Immature natural killer cell (primary cell): ENCODE results near the gene TAX1BP3. TPM values are rescaled to one million over a fixed set of nuclear protein-coding genes. Genes with fewer than 3 reads are reported as not detected.

Experiments used
- DNase-seq, 3 donors: peaks; one replicate each; pipeline ENCODE4 v3.0.0; 2022; ENCODE audit warnings: mixed read lengths in 1 of 3
- H3K27ac Mint-ChIP-seq, 6 donors: one replicate each; pipeline ENCODE4 v1.8.0; 2020; ENCODE audit warnings: mixed read lengths in 6 of 6, mild to moderate bottlenecking in 5 of 6, inconsistent platforms in 4 of 6, moderate library complexity in 3 of 6
- H3K27me3 Mint-ChIP-seq, 3 donors: one replicate each; pipeline ENCODE4 v1.8.0; 2020 to 2021; ENCODE audit warnings: low read depth in 3 of 3, mild to moderate bottlenecking in 3 of 3, mixed read lengths in 3 of 3, moderate library complexity in 3 of 3, inconsistent platforms in 1 of 3
- H3K36me3 Mint-ChIP-seq, 3 donors: one replicate each; pipeline ENCODE4 v1.8.0; 2020; ENCODE audit warnings: mixed read lengths in 3 of 3, inconsistent platforms in 2 of 3, mild to moderate bottlenecking in 2 of 3
- H3K4me1 Mint-ChIP-seq, 2 donors: one replicate each; pipeline ENCODE4 v1.8.0; 2020; ENCODE audit warnings: inconsistent platforms in 2 of 2, mild to moderate bottlenecking in 2 of 2, mixed read lengths in 2 of 2, moderate library complexity in 1 of 2
- H3K4me3 Mint-ChIP-seq, 5 donors: one replicate each; pipeline ENCODE4 v1.8.0; 2020; ENCODE audit warnings: mild to moderate bottlenecking in 5 of 5, mixed read lengths in 5 of 5, inconsistent platforms in 3 of 5, moderate library complexity in 3 of 5
- H3K9me3 Mint-ChIP-seq, 6 donors: one replicate each; pipeline ENCODE4 v1.8.0; 2020; ENCODE audit warnings: mild to moderate bottlenecking in 6 of 6, mixed read lengths in 6 of 6, inconsistent platforms in 4 of 6, moderate library complexity in 3 of 6
- polyA plus RNA-seq, 3 donors: library from polyadenylated mRNA; unstranded; fragments of 300-500 nt; fragmentation: Illumina TruSeq; gene quantifications; one replicate each; pipeline ENCODE4 v1.2.3, GENCODE V29; 2021

Gene TAX1BP3
- polyA plus RNA-seq, 3 donors from 2014 or later, result 36.1 to 49.2 (median 41.5) TPM

DNA sequence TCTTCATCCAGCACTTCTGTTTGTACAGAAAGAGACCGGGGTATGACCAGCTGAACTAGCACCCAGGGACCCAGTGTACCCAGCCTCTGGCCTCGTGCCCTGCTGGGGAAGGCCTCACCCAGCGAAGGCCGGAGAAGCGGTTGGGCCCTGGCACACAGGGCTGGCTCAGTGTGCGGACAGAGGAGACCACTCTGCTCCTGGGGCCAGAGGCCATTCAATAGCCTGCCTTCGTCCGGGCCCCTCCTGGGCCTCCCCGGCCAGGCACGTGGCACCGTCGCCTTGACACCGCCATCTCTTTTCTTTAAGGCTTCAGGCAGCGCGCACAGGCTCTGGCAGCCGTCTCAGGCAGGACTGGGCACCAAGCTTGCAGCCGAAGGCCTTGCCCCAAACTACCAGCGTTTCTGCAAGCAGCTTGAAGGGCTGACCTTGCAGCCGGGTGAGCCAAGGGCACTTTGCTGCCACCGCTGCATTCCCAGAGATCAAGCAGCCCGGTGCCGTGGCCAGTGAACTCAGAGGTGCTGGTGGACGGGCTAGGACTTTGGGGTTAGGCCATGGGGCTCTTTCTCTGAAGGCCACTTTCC, 8.0 kb downstream of the TAX1BP3 start:
- Mint-ChIP-seq H3K36me3 (no peaks in the 10 kb centered on the region), H3K4me3 (no peak overlapping the region), H3K27me3 (no peaks in the 10 kb centered on the region), H3K27ac (no peak overlapping the region), H3K4me1 (no peaks in the 10 kb centered on the region), H3K9me3 (no peaks in the 10 kb centered on the region)
- DNase-seq, result no peak

DNA sequence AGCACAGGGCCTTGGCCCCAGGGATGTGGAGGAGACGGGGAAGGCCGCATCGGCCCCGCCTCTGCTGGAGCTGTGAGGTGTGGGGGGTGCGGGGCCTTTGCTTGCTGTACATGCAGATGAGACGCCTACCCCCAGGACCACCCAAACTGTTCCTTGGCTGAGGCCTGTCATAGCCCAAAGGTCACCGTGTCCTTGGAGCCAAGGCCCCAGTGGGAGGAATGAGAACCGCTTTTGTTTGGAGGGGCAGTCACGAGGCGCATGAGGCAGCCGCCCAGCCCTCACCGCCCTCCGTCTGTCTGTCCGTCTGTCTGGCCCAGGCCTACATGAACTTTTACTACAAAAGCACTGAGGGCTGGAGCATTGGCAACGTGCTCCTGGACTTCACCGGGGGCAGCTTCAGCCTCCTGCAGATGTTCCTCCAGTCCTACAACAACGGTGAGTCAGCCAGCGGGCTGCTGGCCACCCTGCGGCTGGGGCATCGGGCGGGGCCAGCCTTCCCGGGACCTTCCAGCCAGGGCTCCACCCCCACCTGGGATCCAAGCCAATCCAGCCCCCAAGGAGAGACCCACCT, 8.8 kb downstream of the TAX1BP3 start:
- H3K4me1 Mint-ChIP-seq, result no peaks in the 10 kb centered on the region
- no peak overlapping the region for H3K27ac Mint-ChIP-seq
- H3K9me3 Mint-ChIP-seq, result no peaks in the 10 kb centered on the region
- H3K27me3 Mint-ChIP-seq, result no peaks in the 10 kb centered on the region
- no peaks in the 10 kb centered on the region for H3K36me3 Mint-ChIP-seq
- DNase-seq, result no peak
- no peak overlapping the region for H3K4me3 Mint-ChIP-seq

DNA sequence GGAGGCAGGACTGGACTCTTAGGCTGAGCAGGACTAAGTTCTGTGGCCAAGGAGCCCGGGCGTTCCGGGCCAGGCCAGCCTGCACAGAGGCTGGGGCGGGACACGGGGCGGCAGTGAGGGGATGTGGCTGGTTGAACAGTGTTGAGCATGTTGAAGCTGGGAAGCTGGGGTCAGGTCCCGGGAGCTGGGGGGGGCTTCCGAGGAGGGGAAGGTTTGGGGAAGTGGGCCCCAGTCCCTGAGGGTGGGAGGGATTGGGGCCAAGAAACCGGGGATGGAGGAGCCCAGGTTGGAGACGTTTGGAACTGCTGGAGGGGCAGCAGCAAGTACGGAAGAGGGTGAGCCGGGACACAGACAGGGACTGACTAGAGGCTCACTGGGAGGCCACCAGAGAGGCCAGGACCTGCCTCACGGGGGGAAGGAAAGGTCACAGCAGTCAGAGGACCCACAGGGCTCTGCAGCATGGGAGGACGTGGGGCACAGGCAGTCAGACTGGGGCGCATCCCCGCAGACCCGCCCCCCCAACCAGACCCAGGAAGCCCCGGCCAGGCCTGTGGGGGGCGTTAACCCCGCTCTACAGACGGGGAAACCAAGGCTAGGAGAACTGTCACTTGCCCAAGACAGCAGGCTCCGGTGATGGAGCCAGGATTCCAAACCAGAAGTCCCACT, 9.5 kb downstream of the TAX1BP3 start:
- no peak for DNase-seq
- H3K36me3 Mint-ChIP-seq, result no peaks in the 10 kb centered on the region
- H3K4me3 Mint-ChIP-seq, result no peak overlapping the region
- no peaks in the 10 kb centered on the region for H3K4me1 Mint-ChIP-seq
- H3K27ac Mint-ChIP-seq, result no peak overlapping the region
- H3K27me3 Mint-ChIP-seq, result no peaks in the 10 kb centered on the region
- H3K9me3 Mint-ChIP-seq, result no peaks in the 10 kb centered on the region

DNA sequence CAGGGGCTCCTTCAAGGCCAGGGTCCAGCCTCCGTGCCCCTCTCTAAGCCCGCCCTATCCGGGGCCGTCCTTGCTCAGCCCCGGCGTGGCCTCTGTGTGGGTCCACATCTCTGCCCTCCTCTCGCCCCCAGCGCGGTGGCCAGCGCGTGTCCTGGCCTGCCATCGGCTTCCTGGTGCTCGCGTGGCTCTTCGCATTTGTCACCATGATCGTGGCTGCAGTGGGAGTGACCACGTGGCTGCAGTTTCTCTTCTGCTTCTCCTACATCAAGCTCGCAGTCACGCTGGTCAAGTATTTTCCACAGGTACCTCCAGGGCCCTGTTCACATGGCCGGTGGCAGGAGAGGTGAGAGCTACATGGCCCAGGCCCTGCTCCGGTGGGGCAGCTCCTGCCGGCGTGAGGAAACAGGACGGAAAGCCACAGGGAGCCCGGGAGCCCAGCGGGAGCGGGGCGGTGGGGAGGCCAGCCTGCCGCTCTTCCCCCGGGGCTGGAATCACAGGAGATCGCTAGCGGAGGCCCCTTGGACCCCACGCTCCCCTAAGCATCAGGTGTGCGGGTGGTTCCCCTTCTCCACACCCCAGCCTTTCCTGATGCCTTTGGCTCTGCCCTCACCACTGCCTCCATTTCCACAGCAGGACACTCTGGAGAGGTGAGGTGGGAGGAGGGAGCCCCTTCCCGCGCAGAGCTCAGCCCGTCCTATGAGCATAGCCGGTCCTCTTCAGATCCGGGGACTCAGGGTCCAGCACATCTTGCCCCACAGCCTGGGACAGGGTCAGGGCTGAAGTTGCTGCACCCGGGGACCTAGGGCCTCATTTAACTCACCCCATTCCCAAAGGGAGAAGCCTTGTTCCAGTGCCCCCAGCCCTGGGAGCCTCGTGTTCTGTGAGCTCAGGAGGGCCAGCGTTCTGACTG, 10.2 kb downstream of the TAX1BP3 start:
- Mint-ChIP-seq H3K9me3 (no peaks in the 10 kb centered on the region), H3K27ac (no peak overlapping the region), H3K4me1 (no peaks in the 10 kb centered on the region), H3K4me3 (no peak overlapping the region), H3K36me3 (no peaks in the 10 kb centered on the region), H3K27me3 (no peaks in the 10 kb centered on the region)
- no peak for DNase-seq

DNA sequence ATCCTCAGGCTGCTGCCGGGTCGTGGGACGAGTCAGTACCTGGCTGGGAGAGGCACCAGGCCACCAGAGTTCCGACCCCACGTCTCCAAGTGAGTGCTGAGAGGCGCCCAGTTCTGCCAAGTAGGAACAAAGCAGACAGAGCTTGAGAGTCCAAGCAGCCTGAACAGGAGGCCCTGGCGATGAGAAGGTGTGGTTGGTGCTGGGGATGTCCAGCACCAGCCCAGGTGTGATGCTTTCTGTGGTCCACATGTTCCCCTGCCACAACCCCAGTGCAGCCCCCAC, 10.8 kb downstream of the TAX1BP3 start:
- H3K9me3 Mint-ChIP-seq, result no peaks in the 10 kb centered on the region
- no peak for DNase-seq
- H3K4me3 Mint-ChIP-seq, result no peak overlapping the region
- no peaks in the 10 kb centered on the region for H3K36me3 Mint-ChIP-seq
- no peak overlapping the region for H3K27ac Mint-ChIP-seq
- H3K4me1 Mint-ChIP-seq, result no peaks in the 10 kb centered on the region
- H3K27me3 Mint-ChIP-seq, result no peaks in the 10 kb centered on the region

DNA sequence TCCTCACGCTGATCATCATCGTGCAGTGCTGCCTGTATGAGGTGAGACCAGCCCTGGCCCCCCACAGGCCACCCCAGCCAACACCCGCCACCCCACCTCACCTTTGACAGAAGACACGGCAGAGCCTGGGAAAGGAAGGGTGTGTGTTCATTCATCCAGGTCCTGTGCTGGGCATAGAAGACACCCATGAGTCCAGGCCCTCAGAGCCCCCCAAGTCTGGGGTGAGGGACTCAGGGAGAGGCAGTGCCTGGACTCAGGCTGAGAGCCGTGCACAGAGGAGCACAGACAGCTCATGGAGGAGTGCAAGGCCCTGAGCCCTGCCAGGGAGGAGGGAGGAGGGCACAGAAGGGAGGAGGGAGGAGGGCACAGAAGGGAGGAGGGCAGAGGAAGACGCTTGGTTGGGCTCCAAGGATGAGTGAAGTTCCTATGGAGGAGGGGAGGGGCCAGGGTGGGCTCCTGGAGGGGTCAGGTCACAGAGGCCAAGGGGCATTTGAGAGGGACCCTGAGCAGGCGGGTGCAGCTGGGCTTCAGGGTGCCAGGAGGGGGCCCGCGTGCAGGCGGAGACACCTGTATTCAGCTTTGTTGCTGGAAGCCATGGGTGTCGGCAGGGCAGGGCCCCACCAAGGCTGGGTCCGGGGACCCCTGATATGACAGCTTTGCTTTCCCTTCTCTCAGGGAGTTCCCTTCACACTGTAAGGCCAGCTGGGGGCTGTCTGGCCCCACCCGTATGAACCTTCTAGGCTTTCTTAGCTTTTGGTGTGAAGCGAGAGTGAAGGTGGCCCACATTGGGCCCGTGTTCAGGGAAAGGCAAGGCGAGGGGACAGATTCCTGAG, 11.4 kb downstream of the TAX1BP3 start:
- H3K4me3 Mint-ChIP-seq, result no peak overlapping the region
- DNase-seq, result no peak
- no peaks in the 10 kb centered on the region for H3K4me1 Mint-ChIP-seq
- no peaks in the 10 kb centered on the region for H3K9me3 Mint-ChIP-seq
- H3K36me3 Mint-ChIP-seq, result no peaks in the 10 kb centered on the region
- H3K27me3 Mint-ChIP-seq, result no peaks in the 10 kb centered on the region
- H3K27ac Mint-ChIP-seq, result no peak overlapping the region

DNA sequence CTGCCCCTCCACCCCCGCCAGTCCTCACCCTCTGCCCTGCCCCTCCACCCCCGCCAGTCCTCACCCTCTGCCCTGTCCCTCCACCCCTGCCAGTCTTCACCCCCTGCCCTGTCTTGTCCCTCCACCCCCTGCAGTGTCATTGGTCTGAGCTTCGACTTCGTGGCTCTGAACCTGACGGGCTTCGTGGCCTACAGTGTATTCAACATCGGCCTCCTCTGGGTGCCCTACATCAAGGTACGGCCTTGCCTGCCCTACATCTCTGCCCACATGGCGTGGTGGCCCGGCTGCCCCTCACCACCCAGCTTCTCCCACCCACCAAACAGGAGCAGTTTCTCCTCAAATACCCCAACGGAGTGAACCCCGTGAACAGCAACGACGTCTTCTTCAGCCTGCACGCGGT, 12.0 kb downstream of the TAX1BP3 start:
- Mint-ChIP-seq H3K4me3 (no peak overlapping the region), H3K9me3 (no peaks in the 10 kb centered on the region), H3K4me1 (no peaks in the 10 kb centered on the region), H3K27me3 (no peaks in the 10 kb centered on the region), H3K27ac (no peak overlapping the region), H3K36me3 (no peaks in the 10 kb centered on the region)
- no peak for DNase-seq

DNA sequence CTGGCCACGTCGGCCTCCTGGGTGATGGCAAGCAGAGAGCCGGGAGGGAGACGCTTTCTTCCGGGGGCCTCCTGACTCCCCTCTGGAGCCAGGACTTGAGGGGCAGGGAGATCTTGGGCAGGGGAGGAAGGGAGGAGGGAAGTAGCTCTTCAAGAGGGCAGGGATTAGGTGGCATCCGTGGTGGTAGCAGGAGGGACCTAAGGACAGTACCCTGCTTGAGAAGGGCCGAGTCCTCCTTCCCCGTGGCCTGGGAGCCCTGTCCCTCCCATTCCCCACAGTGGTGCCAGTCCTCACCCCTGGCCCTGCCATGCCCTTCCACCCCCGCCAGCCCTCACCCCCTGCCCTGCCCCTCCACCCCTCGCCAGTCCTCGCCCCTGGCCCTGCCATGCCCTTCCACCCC, 12.6 kb downstream of the TAX1BP3 start:
- Mint-ChIP-seq H3K27me3 (no peaks in the 10 kb centered on the region), H3K36me3 (no peaks in the 10 kb centered on the region), H3K4me3 (no peak overlapping the region), H3K27ac (no peak overlapping the region), H3K9me3 (no peaks in the 10 kb centered on the region), H3K4me1 (no peaks in the 10 kb centered on the region)
- DNase-seq, result no peak

DNA sequence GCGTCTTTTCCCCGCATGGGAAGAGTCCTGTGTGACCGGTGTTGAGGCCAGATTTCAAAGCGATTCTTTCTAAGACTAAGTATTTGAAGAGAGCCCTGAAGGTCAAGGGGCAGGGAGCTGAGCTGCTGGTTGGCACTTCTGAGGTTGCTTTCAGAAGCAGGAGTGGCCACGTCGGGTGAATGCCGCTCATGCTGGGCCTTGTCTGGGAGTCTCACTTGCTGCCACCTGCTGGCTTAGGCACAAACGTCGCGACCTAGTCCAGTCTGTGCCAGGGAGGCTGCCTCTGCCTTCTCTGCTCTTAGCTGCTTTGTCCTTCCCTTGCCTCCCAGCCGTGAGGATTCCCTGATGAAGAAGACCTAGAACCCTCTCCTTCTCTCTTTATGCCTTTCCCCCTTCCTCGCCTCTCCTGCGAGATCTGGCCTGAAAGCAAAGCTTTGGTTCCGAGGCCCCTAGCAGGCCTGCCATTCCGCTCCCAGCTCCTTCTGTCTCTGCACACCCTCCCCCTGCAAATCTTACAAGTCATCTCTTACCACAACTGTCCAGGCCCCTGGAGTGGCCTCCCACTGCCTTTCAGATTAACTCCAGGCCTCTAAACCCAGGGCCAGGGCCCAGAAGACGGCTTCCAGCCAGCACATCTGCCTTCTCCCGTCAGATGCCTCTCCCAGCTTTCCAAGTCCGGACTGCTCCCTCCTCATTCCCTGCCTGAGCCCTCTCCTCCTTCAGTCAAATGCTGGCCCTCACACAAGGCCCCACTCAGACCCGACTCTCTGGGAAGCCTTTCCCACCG, 20.4 kb downstream of the TAX1BP3 start:
- no peaks in the 10 kb centered on the region for H3K4me1 Mint-ChIP-seq
- no peaks in the 10 kb centered on the region for H3K27me3 Mint-ChIP-seq
- peak in 1 of 3 donors; percentile 15 for DNase-seq
- H3K36me3 Mint-ChIP-seq, result peaks cover 0 to 12% (median 10%) of the 10 kb centered on the region in 3 donors
- no peaks in the 10 kb centered on the region for H3K9me3 Mint-ChIP-seq
- no peak overlapping the region for H3K4me3 Mint-ChIP-seq
- H3K27ac Mint-ChIP-seq, result no peak overlapping the region

DNA sequence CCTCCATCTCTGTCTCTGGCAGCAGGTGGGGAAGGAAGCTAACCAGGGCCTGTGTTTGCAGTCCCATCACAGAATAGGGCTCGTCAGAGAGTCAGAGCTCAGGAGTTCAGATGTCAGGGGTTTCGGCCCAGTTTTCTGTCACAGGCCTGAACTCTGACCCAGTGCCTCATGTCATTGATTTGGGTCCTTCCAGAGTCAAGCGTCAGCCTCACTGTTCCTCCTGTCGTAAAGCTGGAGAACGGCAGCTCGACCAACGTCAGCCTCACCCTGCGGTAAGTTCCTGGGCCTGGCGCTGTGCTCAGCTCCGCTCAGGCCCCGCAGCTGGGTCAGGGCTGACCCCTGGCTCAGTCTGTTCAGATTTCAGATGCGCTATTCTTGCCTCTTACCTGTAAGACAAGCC, 21.1 kb downstream of the TAX1BP3 start:
- Mint-ChIP-seq H3K4me1 (no peaks in the 10 kb centered on the region), H3K27ac (no peak overlapping the region), H3K9me3 (no peaks in the 10 kb centered on the region), H3K36me3 (peaks cover 0 to 12% (median 10%) of the 10 kb centered on the region in 3 donors), H3K4me3 (no peak overlapping the region), H3K27me3 (no peaks in the 10 kb centered on the region)
- no peak for DNase-seq

DNA sequence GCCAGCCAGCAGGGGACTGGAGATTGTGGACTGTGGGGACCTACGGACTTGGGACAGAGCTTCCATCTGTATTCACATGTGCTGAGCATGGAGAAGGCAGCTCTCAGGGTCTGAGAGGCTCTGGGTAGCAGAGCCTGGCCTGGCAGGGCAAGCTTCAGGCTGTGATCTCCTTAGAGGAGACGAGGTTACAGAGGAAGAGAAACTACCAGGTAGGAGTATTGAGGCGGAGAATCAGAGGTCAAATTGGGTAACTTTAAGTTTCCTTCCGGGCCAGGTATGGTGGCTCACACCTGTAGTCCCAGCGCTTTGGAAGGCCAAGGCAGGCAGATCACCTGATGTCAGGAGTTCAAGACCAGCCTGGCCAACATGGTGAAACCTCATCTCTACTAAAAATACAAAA, 23.1 kb downstream of the TAX1BP3 start:
- Mint-ChIP-seq H3K36me3 (peaks cover 0 to 12% (median 10%) of the 10 kb centered on the region in 3 donors), H3K9me3 (no peaks in the 10 kb centered on the region), H3K27me3 (no peaks in the 10 kb centered on the region), H3K4me3 (no peak overlapping the region), H3K27ac (no peak overlapping the region), H3K4me1 (no peaks in the 10 kb centered on the region)
- DNase-seq, result no peak

DNA sequence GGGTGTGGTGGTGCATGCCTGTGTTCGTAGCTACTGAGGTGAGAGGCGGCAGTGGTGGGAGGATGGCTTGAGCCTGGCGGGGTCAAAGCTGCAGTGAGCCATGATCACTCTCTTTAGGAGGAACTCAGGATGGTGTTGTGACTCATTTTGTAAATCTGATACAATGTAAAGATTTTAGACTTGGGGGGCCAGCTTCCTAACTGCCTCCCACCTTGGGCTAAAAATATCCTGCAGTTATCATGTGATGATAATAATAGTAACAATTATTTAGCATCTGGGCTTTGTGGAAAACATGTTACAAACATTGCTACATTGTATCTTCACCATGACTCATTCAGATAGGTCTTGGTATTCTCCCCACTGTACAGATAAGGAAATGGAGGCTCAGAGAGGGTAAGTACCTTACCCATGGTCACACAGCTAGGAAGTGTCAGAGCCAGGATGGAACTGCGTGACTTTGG, 24.5 kb downstream of the TAX1BP3 start:
- Mint-ChIP-seq H3K27ac (no peak overlapping the region), H3K9me3 (no peaks in the 10 kb centered on the region), H3K27me3 (no peaks in the 10 kb centered on the region), H3K4me3 (no peak overlapping the region), H3K4me1 (peaks cover 3 to 5% of the 10 kb centered on the region in 2 donors), H3K36me3 (peaks cover 0 to 7% (median 6%) of the 10 kb centered on the region in 3 donors)
- DNase-seq, result no peak
